Activated naive CD8-positive, alpha-beta T cell (primary cell): ENCODE measurements around the gene CHST13.

ENCODE experiments used
- H3K27ac Mint-ChIP-seq: one replicate; pipeline ENCODE4 v1.8.0; 2021; ENCODE audit warnings: mixed read lengths
- H3K27me3 Mint-ChIP-seq: one replicate; pipeline ENCODE4 v1.8.0; 2021; ENCODE audit warnings: mixed read lengths
- H3K36me3 Mint-ChIP-seq: one replicate; pipeline ENCODE4 v1.8.0; 2021; ENCODE audit warnings: mixed read lengths
- H3K4me1 Mint-ChIP-seq: one replicate; pipeline ENCODE4 v1.8.0; 2021; ENCODE audit warnings: low read depth, mixed read lengths
- H3K4me3 Mint-ChIP-seq: one replicate; pipeline ENCODE4 v1.8.0; 2021; ENCODE audit warnings: mild to moderate bottlenecking, mixed read lengths
- H3K9me3 Mint-ChIP-seq: one replicate; pipeline ENCODE4 v1.8.0; 2021; ENCODE audit warnings: low read depth, mixed read lengths

Gene CHST13

DNA sequence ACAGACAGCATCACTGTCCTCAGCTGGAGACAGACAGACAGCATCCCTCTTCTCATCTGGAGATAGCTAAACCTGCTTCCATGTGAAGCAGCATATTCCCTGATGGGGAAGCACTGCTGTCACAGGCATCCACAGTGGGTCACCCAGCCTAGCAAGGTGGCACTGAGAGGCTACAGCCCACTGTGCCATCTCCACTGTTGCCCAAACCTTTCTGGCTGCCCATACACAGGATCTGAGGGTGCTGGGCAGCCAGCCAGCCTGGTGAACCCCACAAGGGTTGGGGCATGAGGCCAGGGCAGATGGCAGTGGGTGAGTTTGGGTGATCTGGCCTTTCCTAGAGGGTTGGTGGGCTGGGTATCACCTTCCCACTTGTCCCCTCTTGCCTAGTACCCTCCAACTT, 11.7 kb downstream of the CHST13 start:
- Mint-ChIP-seq H3K36me3 (no peaks in the 10 kb centered on the region), H3K4me3 (no peak overlapping the region), H3K27me3 (peaks cover 6% of the 10 kb centered on the region), H3K27ac (no peak overlapping the region), H3K9me3 (no peaks in the 10 kb centered on the region), H3K4me1 (no peaks in the 10 kb centered on the region)

DNA sequence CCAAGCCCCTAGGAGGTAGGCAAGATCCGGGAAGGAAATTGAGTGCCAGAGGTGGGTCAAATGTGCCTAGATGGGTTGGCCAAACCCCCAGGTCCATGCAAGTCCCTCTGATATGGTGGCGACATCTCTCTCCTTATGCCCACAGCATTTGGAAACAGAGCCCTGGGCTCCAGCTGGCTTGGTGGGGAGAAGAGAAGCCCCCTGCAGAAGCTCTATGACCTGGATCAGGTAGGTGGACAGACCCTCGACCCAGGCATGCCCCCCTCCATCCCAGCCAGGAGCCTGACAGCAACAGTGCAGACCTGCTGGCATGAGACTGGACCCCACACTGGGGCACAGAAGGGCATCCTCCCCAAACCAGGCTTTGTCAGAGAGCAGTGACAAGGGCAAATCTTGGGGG, 12.2 kb downstream of the CHST13 start:
- Mint-ChIP-seq H3K4me3 (no peak overlapping the region), H3K36me3 (no peaks in the 10 kb centered on the region), H3K9me3 (no peaks in the 10 kb centered on the region), H3K27me3 (peaks cover 6% of the 10 kb centered on the region), H3K4me1 (no peaks in the 10 kb centered on the region), H3K27ac (no peak overlapping the region)

DNA sequence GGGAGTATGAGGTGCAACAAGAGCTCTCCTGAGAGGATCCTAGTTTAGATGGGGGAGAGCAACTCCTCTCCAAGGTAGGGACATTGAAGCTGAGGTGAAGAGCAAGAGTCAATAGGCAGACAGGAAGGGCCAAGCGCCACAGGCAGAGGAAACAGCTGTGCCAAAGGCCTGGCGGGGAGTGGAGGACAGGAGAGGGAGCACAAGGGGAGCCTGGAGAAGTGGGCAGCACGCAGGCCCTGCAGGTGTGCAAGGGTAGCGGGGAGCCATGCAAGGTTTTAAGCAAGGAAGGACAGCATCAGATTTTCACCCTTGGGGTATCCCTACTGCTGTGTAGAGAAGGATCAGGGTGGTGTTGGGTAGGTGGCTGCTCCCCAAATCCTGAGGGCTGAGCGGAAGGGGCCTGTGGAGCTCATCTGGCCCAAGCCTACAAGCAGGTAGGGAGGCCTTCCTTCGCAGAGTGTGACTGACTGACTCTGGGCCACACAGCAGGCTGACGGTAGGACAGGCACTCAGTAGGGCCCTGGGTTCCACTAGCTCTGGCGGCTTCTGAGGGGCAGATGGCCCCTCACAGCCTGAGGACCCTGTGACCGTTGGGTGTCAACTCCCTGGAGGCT, 13.3 kb downstream of the CHST13 start:
- Mint-ChIP-seq H3K9me3 (no peaks in the 10 kb centered on the region), H3K4me1 (no peaks in the 10 kb centered on the region), H3K27ac (no peak overlapping the region), H3K4me3 (no peak overlapping the region), H3K36me3 (no peaks in the 10 kb centered on the region), H3K27me3 (peaks cover 7% of the 10 kb centered on the region)

DNA sequence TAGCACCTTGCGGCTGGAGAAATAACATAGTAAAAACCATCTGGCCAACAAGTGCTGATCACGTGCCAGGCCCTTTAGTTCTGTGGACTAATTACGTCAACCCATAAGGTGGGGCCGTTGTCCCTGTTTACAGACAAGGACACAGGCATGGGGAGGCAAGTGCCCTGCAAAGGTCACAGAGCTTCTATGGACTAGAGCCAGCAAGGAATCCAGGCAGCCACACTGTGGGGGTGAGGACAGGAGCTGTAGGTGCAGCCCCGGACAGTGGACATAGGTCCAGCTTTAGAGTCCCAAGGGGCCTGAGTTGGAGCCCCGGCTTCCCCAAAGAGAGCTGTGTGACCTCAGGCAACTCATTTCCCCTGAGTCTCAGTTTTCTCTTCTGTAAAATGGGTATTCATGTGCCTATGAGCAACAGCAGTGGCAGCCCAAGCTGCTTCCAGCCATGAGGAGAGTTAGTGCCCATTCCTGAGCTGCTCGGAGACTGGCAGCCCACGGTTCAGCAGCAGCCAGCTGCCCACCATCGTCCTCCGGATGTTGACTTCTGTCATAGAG, 13.9 kb downstream of the CHST13 start:
- H3K27ac Mint-ChIP-seq = no peak overlapping the region
- H3K9me3 Mint-ChIP-seq = no peaks in the 10 kb centered on the region
- H3K36me3 Mint-ChIP-seq = no peaks in the 10 kb centered on the region
- H3K27me3 Mint-ChIP-seq = peaks cover 7% of the 10 kb centered on the region
- H3K4me3 Mint-ChIP-seq = no peak overlapping the region
- no peaks in the 10 kb centered on the region for H3K4me1 Mint-ChIP-seq

DNA sequence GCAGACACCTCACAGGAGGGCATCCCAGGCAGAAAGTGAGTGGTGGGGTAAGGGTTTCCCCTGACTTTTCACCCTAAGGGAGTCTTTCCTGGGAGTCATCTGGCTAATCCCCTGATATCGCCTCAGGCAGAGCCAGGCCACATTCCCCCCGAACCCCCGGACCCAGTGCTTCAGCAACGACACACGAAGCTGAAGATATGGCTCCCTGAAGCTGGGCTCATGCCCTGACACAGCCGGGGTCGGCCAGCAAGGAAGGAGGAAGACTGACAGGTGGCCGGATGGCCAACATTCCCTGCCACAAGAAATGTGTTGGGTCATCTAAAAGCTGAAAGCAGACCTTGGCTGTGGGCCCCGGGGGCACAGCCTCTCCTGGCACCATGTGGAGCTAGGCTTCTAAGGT, 14.4 kb downstream of the CHST13 start:
- peaks cover 9% of the 10 kb centered on the region for H3K27me3 Mint-ChIP-seq
- H3K4me1 Mint-ChIP-seq = no peaks in the 10 kb centered on the region
- no peaks in the 10 kb centered on the region for H3K9me3 Mint-ChIP-seq
- no peak overlapping the region for H3K27ac Mint-ChIP-seq
- no peaks in the 10 kb centered on the region for H3K36me3 Mint-ChIP-seq
- no peak overlapping the region for H3K4me3 Mint-ChIP-seq

DNA sequence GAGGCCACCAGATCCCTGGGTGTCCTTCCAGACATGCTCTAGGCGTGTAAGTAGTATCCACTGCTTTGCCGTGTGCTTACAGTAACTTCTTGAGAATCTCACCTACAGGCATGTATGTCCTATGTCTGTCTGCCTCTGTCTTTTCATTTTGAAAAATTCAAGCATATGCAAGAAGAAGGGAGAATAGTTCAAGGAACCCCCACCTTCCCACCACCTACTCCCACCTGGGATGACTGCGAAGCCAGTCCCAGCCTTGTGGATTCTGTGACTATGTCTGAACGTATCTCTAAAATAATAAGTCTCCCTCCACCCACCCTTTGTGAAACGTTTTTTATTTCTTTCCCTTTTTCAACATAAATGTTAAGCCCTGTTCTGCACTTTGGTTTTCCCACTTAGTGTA, 15.0 kb downstream of the CHST13 start:
- no peaks in the 10 kb centered on the region for H3K36me3 Mint-ChIP-seq
- H3K27me3 Mint-ChIP-seq = peaks cover 10% of the 10 kb centered on the region
- H3K27ac Mint-ChIP-seq = no peak overlapping the region
- no peaks in the 10 kb centered on the region for H3K9me3 Mint-ChIP-seq
- H3K4me1 Mint-ChIP-seq = no peaks in the 10 kb centered on the region
- no peak overlapping the region for H3K4me3 Mint-ChIP-seq

DNA sequence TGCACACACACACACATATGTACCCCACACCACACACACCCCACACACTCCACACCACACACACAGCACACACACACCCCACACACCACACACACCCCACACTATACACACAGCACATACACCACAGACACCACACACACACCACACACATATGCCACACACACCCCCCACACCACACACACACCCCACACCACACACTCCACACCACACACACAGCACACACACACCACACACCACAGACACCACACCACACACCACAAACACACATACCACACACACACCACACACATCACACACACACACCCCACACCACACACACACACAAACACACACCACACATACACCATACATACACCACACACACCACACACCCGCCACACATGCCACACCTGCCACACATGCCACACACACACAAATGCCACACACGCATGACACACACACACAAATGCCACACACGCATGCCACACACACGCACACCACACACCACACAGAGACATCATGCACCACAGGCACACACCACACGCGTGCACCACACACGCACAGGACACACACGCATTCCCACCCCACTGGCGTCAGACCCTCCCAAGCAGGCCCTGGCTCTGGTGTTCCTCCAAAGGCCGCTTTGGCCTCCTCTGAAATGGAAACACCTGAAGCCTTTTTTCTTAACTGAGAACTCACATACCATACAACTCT, 15.7 kb downstream of the CHST13 start:
- no peak overlapping the region for H3K27ac Mint-ChIP-seq
- H3K36me3 Mint-ChIP-seq = no peaks in the 10 kb centered on the region
- H3K4me3 Mint-ChIP-seq = no peak overlapping the region
- H3K27me3 Mint-ChIP-seq = peaks cover 7% of the 10 kb centered on the region
- no peaks in the 10 kb centered on the region for H3K9me3 Mint-ChIP-seq
- H3K4me1 Mint-ChIP-seq = no peaks in the 10 kb centered on the region

DNA sequence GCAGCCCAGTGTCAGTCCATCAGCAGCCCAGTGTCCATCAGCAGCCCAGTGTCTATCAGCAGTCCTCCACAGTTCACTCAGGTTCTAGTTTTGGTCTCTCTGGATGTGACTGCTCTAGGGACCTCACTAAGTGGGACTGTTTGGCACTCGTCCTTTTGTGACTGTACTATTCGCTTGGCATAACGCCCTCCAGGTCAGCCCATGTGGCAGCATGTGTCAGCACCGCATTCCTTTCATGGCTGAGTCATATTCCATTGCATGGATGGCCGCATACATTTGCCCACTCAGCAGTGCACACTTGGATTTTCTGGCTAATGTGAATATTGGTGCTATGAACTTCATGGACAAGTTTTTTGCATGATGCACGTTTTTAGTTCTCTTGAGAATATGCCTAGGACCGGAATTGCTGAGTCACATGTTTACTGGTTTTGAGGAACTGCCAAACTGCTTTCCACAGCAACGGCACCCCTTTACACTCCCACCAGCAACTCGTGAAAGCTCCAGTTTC, 16.4 kb downstream of the CHST13 start:
- H3K27ac Mint-ChIP-seq = no peak overlapping the region
- no peak overlapping the region for H3K4me3 Mint-ChIP-seq
- no peaks in the 10 kb centered on the region for H3K36me3 Mint-ChIP-seq
- no peaks in the 10 kb centered on the region for H3K9me3 Mint-ChIP-seq
- no peaks in the 10 kb centered on the region for H3K4me1 Mint-ChIP-seq
- H3K27me3 Mint-ChIP-seq = peaks cover 9% of the 10 kb centered on the region

DNA sequence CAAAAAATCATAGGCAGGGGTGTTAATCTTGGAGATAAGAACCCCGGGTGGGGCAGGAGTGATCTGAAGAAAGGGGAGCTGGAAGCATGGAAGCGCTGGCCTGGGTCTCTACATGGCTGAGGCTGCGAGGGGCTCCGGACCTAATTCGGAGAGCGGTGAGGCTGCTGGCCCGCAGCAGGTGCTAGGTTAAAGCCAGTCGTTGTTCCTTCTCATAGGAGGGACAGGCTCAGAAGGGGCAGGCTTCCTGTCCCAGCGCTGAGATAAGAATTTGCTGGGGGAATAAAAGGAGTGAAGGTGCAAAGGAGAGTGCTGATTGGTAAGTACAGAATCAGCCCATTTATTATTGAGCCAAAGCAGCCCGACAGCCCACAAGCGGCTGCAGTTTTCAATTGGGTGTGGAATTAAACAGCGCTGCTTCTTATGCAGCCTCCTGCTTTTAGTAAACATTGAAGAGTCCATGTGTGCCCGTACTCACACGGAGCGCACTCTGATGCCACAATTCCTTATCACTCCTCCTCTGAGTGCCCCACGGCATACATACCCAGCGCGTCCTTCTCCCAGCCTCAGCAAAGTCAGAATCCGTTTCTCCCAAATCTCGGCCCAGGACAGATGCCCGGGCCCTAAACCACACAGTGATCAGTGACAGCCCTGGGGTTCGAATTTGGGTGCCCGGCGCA, 17.1 kb downstream of the CHST13 start:
- H3K36me3 Mint-ChIP-seq = no peaks in the 10 kb centered on the region
- H3K27ac Mint-ChIP-seq = no peak overlapping the region
- peaks cover 9% of the 10 kb centered on the region for H3K27me3 Mint-ChIP-seq
- H3K4me3 Mint-ChIP-seq = no peak overlapping the region
- H3K9me3 Mint-ChIP-seq = no peaks in the 10 kb centered on the region
- H3K4me1 Mint-ChIP-seq = no peaks in the 10 kb centered on the region

DNA sequence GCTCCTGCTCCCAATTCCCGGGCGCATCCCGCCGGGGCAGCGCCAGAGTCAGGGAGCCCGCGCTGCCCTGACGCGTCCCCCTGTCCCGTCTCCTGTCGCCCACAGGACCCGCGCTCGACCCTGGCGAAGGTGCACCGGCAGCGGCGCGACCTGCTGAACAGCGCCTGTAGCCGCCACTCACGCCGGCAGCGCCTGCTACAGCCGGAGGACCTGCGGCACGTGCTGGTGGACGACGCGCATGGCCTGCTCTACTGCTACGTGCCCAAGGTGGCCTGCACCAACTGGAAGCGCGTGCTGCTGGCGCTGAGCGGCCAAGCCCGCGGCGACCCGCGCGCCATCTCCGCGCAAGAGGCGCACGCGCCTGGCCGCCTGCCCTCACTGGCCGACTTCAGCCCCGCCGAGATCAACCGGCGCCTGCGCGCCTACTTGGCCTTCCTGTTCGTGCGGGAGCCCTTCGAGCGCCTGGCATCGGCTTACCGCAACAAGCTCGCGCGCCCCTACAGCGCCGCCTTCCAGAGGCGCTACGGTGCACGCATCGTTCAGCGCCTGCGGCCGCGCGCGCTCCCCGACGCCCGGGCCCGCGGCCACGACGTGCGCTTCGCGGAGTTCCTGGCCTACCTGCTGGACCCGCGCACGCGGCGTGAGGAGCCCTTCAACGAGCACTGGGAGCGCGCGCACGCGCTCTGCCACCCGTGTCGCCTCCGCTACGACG, 17.8 kb downstream of the CHST13 start:
- no peak overlapping the region for H3K27ac Mint-ChIP-seq
- no peak overlapping the region for H3K4me3 Mint-ChIP-seq
- no peaks in the 10 kb centered on the region for H3K4me1 Mint-ChIP-seq
- no peaks in the 10 kb centered on the region for H3K36me3 Mint-ChIP-seq
- peaks cover 9% of the 10 kb centered on the region for H3K27me3 Mint-ChIP-seq
- H3K9me3 Mint-ChIP-seq = no peaks in the 10 kb centered on the region

DNA sequence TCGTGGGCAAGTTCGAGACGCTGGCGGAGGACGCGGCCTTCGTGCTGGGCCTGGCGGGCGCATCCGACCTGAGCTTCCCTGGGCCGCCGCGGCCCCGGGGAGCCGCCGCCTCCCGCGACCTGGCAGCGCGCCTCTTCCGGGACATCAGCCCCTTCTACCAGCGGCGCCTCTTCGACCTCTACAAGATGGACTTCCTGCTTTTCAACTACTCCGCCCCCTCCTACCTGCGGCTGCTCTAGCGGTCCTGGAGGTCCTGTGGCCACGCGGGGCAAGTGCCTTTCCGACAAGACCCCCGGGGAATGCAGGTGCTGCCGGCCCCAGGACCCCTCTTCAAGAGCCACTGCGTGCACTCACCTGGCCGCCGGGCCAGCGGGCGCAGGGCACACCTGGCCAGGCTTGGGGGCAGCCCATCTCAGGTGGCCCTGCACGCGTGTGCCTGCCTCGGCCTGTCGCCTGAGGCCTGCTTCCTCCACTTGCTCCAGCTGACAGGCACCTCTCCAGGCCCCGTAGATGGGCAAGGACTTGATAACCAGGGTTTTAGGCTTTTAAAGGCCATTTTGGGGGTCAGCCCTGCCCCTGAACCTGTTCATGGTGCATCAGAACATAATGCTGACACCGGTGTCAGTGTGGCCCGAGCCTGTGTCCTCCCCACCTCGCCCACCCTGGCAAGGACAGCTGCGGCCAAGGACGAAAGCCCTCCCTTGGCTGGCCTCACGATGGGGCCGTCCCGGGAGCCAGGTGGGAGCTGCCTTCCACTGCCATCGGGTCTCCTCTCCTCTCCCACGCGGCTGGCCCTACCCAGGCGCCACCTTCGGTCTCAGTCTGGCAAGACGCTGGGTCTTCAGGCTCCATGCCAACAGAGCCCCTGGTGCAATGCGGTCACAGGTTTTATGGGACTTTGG, 18.6 kb downstream of the CHST13 start:
- Mint-ChIP-seq H3K4me3 (no peak overlapping the region), H3K9me3 (no peaks in the 10 kb centered on the region), H3K27ac (no peak overlapping the region), H3K27me3 (peaks cover 9% of the 10 kb centered on the region), H3K4me1 (no peaks in the 10 kb centered on the region), H3K36me3 (no peaks in the 10 kb centered on the region)

DNA sequence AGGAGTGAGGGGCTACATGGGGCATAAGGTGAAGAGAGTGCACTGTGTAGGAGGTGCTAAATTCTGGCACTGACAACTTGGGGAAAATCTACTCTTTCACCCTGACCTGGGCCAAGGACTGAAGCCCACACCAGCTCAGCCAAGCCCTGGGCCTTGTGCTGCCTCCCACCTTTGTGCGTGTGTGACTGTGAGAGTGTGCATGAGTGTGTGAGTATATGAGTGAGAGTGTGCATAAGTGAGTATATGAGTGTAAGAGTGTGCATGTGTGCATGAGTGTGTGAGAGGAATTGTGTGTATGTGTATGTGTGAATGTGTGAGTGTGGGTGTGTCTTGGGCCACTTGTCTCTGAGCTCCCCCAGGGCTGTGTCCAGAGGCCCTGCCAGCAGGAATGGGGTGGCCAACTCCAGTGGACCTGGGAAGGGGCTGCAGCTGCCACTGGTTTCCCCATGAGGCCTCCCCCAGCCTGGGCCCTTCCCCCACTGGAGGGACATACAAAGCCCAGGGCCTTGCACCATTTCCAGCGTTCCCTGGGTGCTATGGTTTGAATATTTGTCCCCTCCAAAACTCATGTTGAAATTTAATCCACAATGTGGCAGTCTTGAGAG, 19.6 kb downstream of the CHST13 start:
- Mint-ChIP-seq H3K36me3 (no peaks in the 10 kb centered on the region), H3K4me1 (no peaks in the 10 kb centered on the region), H3K27me3 (peaks cover 9% of the 10 kb centered on the region), H3K9me3 (no peaks in the 10 kb centered on the region), H3K27ac (no peak overlapping the region), H3K4me3 (no peak overlapping the region)

DNA sequence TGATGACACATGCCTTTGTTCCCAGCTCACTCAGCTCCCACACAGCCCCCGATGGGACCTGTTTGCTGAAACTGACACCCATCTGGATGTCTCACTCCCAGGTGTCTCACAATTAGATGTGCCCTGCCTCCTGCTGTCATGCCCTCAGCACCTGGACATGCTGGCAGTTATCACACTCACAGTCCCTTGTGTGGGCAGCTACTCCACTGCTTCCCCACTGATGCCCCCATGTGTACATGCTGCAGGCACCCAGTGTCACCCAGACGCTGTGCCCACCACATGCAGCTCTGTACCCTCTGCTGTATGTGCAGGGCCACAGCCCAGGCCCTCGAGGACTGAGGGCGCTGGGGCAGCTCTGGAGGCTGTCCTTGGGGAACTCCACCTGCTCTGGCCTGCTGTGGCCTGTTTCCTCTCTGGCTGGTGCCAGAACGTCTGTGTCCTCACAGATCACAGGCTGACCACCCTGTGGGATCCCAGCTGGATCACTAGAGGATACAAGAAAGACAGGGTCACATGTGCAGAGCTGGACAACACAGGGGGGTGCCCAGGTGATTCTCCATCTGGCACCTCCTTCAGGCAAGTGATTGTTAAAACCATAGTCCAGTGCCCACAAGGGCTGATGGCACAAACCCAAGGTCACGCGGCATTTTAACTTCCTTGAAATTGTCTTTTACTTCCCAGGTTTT, 20.8 kb downstream of the CHST13 start:
- no peak overlapping the region for H3K4me3 Mint-ChIP-seq
- H3K27me3 Mint-ChIP-seq = peaks cover 9% of the 10 kb centered on the region
- no peak overlapping the region for H3K27ac Mint-ChIP-seq
- H3K9me3 Mint-ChIP-seq = no peaks in the 10 kb centered on the region
- no peaks in the 10 kb centered on the region for H3K4me1 Mint-ChIP-seq
- no peaks in the 10 kb centered on the region for H3K36me3 Mint-ChIP-seq
